GM23338 (cell line): ENCODE data around the gene FARP1. TPM values are rescaled to one million over a fixed set of nuclear protein-coding genes. Genes with fewer than 3 reads are reported as not detected.

Experiments
- ATAC-seq: fragments of 200-7000 bp; cut with Tn5 transposase; 3 replicates; pipeline ENCODE4 v1.9.1; 2020
- DNase-seq: peaks from one replicate; pipeline ENCODE4 v3.0.0-alpha.2; 2015; ENCODE audit warnings: low spot score
- H2AFZ ChIP-seq: fragments of 200-600 bp; sonication (generic); 2 replicates; pipeline ENCODE4 v1.8.0; 2016; ENCODE audit warnings: antibody characterized with exemption, mild to moderate bottlenecking, moderate library complexity
- H3F3A ChIP-seq: fragments of 200-600 bp; sonication (generic); replicated peaks from 2 replicates; pipeline ENCODE4 v1.8.0; 2017; ENCODE audit warnings: antibody characterized with exemption, mixed run types, low read depth
- H3K27ac ChIP-seq: fragments of 200-600 bp; sonication (generic); 2 replicates; pipeline ENCODE4 v1.6.1; 2016; ENCODE audit warnings: low read depth
- H3K27me3 ChIP-seq: fragments of 200-600 bp; sonication (generic); 2 replicates; pipeline ENCODE4 v1.8.0; 2016; ENCODE audit warnings: mild to moderate bottlenecking, mixed run types, moderate library complexity; ENCODE audit not compliant: insufficient read depth
- H3K36me3 ChIP-seq: fragments of 200-600 bp; sonication (generic); 2 replicates; pipeline ENCODE4 v1.8.0; 2016; ENCODE audit warnings: mild to moderate bottlenecking; ENCODE audit not compliant: insufficient read depth
- H3K4me1 ChIP-seq: fragments of 200-600 bp; sonication (generic); 2 replicates; pipeline ENCODE4 v1.8.0; 2016; ENCODE audit warnings: mild to moderate bottlenecking, moderate library complexity; ENCODE audit not compliant: insufficient read depth
- H3K4me2 ChIP-seq: fragments of 200-600 bp; sonication (generic); 2 replicates; pipeline ENCODE4 v1.7.1; 2017; ENCODE audit warnings: mixed run types
- H3K4me3 ChIP-seq: fragments of 200-600 bp; sonication (generic); 2 replicates; pipeline ENCODE4 v1.6.1; 2016; ENCODE audit warnings: mixed run types
- H3K79me2 ChIP-seq: fragments of 200-600 bp; sonication (generic); replicated peaks from 2 replicates; pipeline ENCODE4 v1.8.0; 2017; ENCODE audit warnings: mild to moderate bottlenecking; ENCODE audit not compliant: insufficient read depth
- H3K9me2 ChIP-seq: fragments of 200-600 bp; sonication (generic); 2 replicates; pipeline ENCODE4 v1.8.0; 2017; ENCODE audit not compliant: insufficient read depth
- H4K20me1 ChIP-seq: fragments of 200-600 bp; sonication (generic); replicated peaks from 2 replicates; pipeline ENCODE4 v1.8.0; 2017; ENCODE audit warnings: mild to moderate bottlenecking; ENCODE audit not compliant: insufficient read depth
- H3K27ac Mint-ChIP-seq: 2 replicates; pipeline ENCODE4 v1.8.0; 2020; ENCODE audit warnings: inconsistent platforms, mild to moderate bottlenecking, moderate library complexity, mixed read lengths
- H3K27me3 Mint-ChIP-seq: 3 replicates; pipeline ENCODE4 v1.8.0; 2022; ENCODE audit warnings: low read depth, mild to moderate bottlenecking, moderate library complexity, mixed read lengths, inconsistent platforms; ENCODE audit not compliant: insufficient read depth, poor library complexity
- H3K36me3 Mint-ChIP-seq: 3 replicates; pipeline ENCODE4 v1.8.0; 2021; ENCODE audit warnings: low read depth, mild to moderate bottlenecking, inconsistent platforms, moderate library complexity, mixed read lengths
- H3K4me1 Mint-ChIP-seq: 3 replicates; pipeline ENCODE4 v1.8.0; 2020; ENCODE audit warnings: mild to moderate bottlenecking, inconsistent platforms, mixed read lengths
- H3K4me3 Mint-ChIP-seq: 3 replicates; pipeline ENCODE4 v1.8.0; 2021; ENCODE audit warnings: moderate library complexity, mild to moderate bottlenecking, inconsistent platforms, mixed read lengths
- H3K9me3 Mint-ChIP-seq: 3 replicates; pipeline ENCODE4 v1.8.0; 2020; ENCODE audit warnings: moderate library complexity, mild to moderate bottlenecking, inconsistent platforms, mixed read lengths
- CREB1 ChIP-seq: fragments of 250-450 bp; sonication (Bioruptor Pico); IDR thresholded peaks from 2 replicates; pipeline ENCODE4 v1.5.0; 2020; ENCODE audit warnings: low read depth, mild to moderate bottlenecking, moderate library complexity
- CTCF ChIP-seq, 2 experiments: fragments of 200-600 bp in 1 of 2; sonication (generic) in 1 of 2; conservative IDR thresholded peaks; 2 replicates each; pipeline versions ENCODE4 v1.5.1 to v1.6.1; 2016 to 2017; ENCODE audit warnings: antibody characterized with exemption in 2 of 2, low read depth in 2 of 2, mild to moderate bottlenecking in 2 of 2, moderate library complexity in 1 of 2
- EZH2phosphoT487 ChIP-seq: fragments of 200-600 bp; sonication (generic); IDR thresholded peaks from one replicate; pipeline ENCODE4 v1.8.1; 2018; ENCODE audit warnings: antibody characterized with exemption; ENCODE audit not compliant: unreplicated experiment
- JUNB ChIP-seq: IDR thresholded peaks from one replicate; pipeline ENCODE4 v1.6.1; 2016; ENCODE audit warnings: antibody characterized with exemption; ENCODE audit not compliant: unreplicated experiment
- NANOG ChIP-seq: IDR thresholded peaks from 2 replicates; pipeline ENCODE4 v1.6.1; 2016; ENCODE audit warnings: antibody characterized with exemption, borderline replicate concordance
- POLR2AphosphoS5 ChIP-seq: IDR thresholded peaks from 2 replicates; pipeline ENCODE4 v1.6.1; 2016; ENCODE audit warnings: antibody characterized with exemption, low read depth
- REST ChIP-seq: IDR thresholded peaks from one replicate; pipeline ENCODE4 v1.6.1; 2018; ENCODE audit warnings: antibody characterized with exemption; ENCODE audit not compliant: unreplicated experiment
- STAT1 ChIP-seq: IDR thresholded peaks from one replicate; pipeline ENCODE4 v1.6.1; 2016; ENCODE audit warnings: antibody characterized with exemption; ENCODE audit not compliant: unreplicated experiment
- ZNF114 ChIP-seq: fragments of 250-450 bp; sonication (Bioruptor Pico); IDR thresholded peaks from 2 replicates; pipeline ENCODE4 v1.5.0; 2020; ENCODE audit warnings: mild to moderate bottlenecking, moderate library complexity
- ZNF331 ChIP-seq: fragments of 250-450 bp; sonication (Bioruptor Pico); IDR thresholded peaks from 2 replicates; pipeline ENCODE4 v1.5.0; 2020; ENCODE audit warnings: low read depth, mild to moderate bottlenecking, moderate library complexity
- polyA plus RNA-seq: library from polyadenylated mRNA; unstranded; fragments of >200 nt; fragmentation: Nextera tagmentation; extraction: Ambion mirVana; gene quantifications from 2 replicates; pipeline ENCODE4 v1.2.1, GENCODE V29; 2016
- total RNA-seq: library from RNA; depleted of rRNA; stranded (reverse); fragments of >200 nt; shearing (Covaris generic); gene quantifications from 2 replicates; pipeline ENCODE4 v1.2.3, GENCODE V29; 2014

The FARP1 gene
- total and polyA plus RNA-seq, 2 experiments from 2014 or later: 53.6 to 82.5 TPM

GRCh38 chr13:98409281-98409680 is 266.4 kb downstream of the FARP1 start (continued):
- TF ChIP-seq REST: no peak
- TF ChIP-seq ZNF331 (CRISPR knock-in tag): no peak

GRCh38 chr13:98410612-98411011 is 267.7 kb downstream of the FARP1 start:
- H3F3A ChIP-seq: no peaks in the 10 kb centered on the region
- no peak for DNase-seq
- no peaks in the 10 kb centered on the region for H3K9me3 Mint-ChIP-seq
- H3K27me3 Mint-ChIP-seq: peaks cover 4% of the 10 kb centered on the region
- H3K27me3 ChIP-seq: no peaks in the 10 kb centered on the region
- H2AFZ ChIP-seq: no peak overlapping the region
- no peak for ATAC-seq
- H3K36me3 ChIP-seq: no peaks in the 10 kb centered on the region; the same call in 1 of the 2 replicates
- peaks cover 19% of the 10 kb centered on the region for H3K36me3 Mint-ChIP-seq
- H3K27ac ChIP-seq: no peak overlapping the region
- H3K4me2 ChIP-seq: no peak overlapping the region
- TF ChIP-seq JUNB: no peak
- no peak overlapping the region for H3K4me3 Mint-ChIP-seq
- no peak overlapping the region for H3K4me3 ChIP-seq
- no peaks in the 10 kb centered on the region for H3K9me2 ChIP-seq
- no peak overlapping the region for H3K27ac Mint-ChIP-seq
- no peaks in the 10 kb centered on the region; the same call in 1 of the 2 replicates for H4K20me1 ChIP-seq
- H3K79me2 ChIP-seq: no peaks in the 10 kb centered on the region
- no peaks in the 10 kb centered on the region; the same call in 2 of the 3 replicates for H3K4me1 Mint-ChIP-seq
- H3K4me1 ChIP-seq: no peaks in the 10 kb centered on the region

- peak overlapping the region; percentile 42; the same call in 1 of the 2 replicates for H3K27ac Mint-ChIP-seq
- Histone ChIP-seq H3K79me2 (no peaks in the 10 kb centered on the region), H3K4me2 (no peak overlapping the region), H4K20me1 (no peaks in the 10 kb centered on the region; the same call in 1 of the 2 replicates), H3F3A (no peaks in the 10 kb centered on the region), H3K4me3 (no peak overlapping the region), H3K36me3 (no peaks in the 10 kb centered on the region; the same call in 1 of the 2 replicates), H3K4me1 (no peaks in the 10 kb centered on the region), H3K27me3 (no peaks in the 10 kb centered on the region), H2AFZ (no peak overlapping the region), H3K9me2 (no peaks in the 10 kb centered on the region), H3K27ac (peak overlapping the region; percentile 80; the same call in 1 of the 2 replicates)
- H3K4me3 Mint-ChIP-seq: no peak overlapping the region
- DNase-seq: no peak
- no peaks in the 10 kb centered on the region; the same call in 2 of the 3 replicates for H3K4me1 Mint-ChIP-seq
- H3K27me3 Mint-ChIP-seq: peaks cover 4% of the 10 kb centered on the region
- no peak for ATAC-seq
- no peaks in the 10 kb centered on the region for H3K9me3 Mint-ChIP-seq
- H3K36me3 Mint-ChIP-seq: peaks cover 22% of the 10 kb centered on the region
- TF ChIP-seq CTCF (conservative IDR thresholded peaks at IDR 0.05; ENCODE audit: low read depth in 2 of 2): no peak
- no peak for TF ChIP-seq ZNF114 (CRISPR knock-in tag)
- no peak for TF ChIP-seq CREB1 (CRISPR knock-in tag)
- no peak for TF ChIP-seq ZNF331 (CRISPR knock-in tag)
- no peak for TF ChIP-seq JUNB
- TF ChIP-seq EZH2phosphoT487: no peak
- TF ChIP-seq POLR2AphosphoS5: no peak
- no peak for TF ChIP-seq NANOG
- TF ChIP-seq STAT1: no peak
- no peak for TF ChIP-seq REST
Observed at GRCh38 chr13:98411013-98411412, 268.1 kb downstream of the FARP1 start.
